Measurements from ENCODE around the gene SLC39A3. TPM values are rescaled to one million over a fixed set of nuclear protein-coding genes. Genes with fewer than 3 reads are reported as not detected.

The SLC39A3 gene
- polyA plus RNA-seq, 4 donors, result 10.7 to 39.1 (median 15.1) TPM

- Histone ChIP-seq H3K27me3 (ENCODE audit: control insufficient read depth in 3 of 3, insufficient read depth in 3 of 3, low read length in 3 of 3) (no peaks in the 10 kb centered on the region), H3K27ac (ENCODE audit: low read depth in 1 of 3, low read length in 2 of 3) (peak overlapping the region; percentile 71 to 88 (median 80)), H3K9me3 (ENCODE audit: control insufficient read depth in 2 of 2, insufficient read depth in 1 of 2, low read depth in 1 of 2, low read length in 1 of 2) (no peaks in the 10 kb centered on the region), H3K4me1 (ENCODE audit: control insufficient read depth in 3 of 3, insufficient read depth in 2 of 3, low read depth in 1 of 3, low read length in 2 of 3) (peaks cover 2 to 25% (median 16%) of the 10 kb centered on the region in 3 donors), H3K4me3 (ENCODE audit: low read depth in 1 of 3, low read length in 3 of 3) (peak overlapping the region; percentile 88 to 99 (median 96)), H3K36me3 (ENCODE audit: control insufficient read depth in 3 of 3, insufficient read depth in 2 of 3, low read depth in 1 of 3, low read length in 3 of 3) (peaks cover 0 to 33% (median 0%) of the 10 kb centered on the region in 3 donors)
- DNase-seq (peak; percentile 7 to 27), FAIRE-seq (no peak)
- WGBS, 3 donors, result 1 to 2% (median 2%) methylated on average over 23 to 24 of the region's 24 CpGs
Observed at GRCh38 chr19:2782329-2782935, 42.6 kb upstream of the SLC39A3 start.

- H3K27me3 ChIP-seq (ENCODE audit: control insufficient read depth in 3 of 3, insufficient read depth in 3 of 3, low read length in 3 of 3), result no peaks in the 10 kb centered on the region
- peaks cover 0 to 49% (median 0%) of the 10 kb centered on the region in 3 donors for H3K36me3 ChIP-seq (ENCODE audit: control insufficient read depth in 3 of 3, insufficient read depth in 2 of 3, low read depth in 1 of 3, low read length in 3 of 3)
- no peak overlapping the region for H3K4me3 ChIP-seq (ENCODE audit: low read depth in 1 of 3, low read length in 3 of 3)
- DNase-seq (no peak), FAIRE-seq (no peak)
- peaks cover 0 to 3% of the 10 kb centered on the region in 2 donors for H3K9me3 ChIP-seq (ENCODE audit: control insufficient read depth in 2 of 2, insufficient read depth in 1 of 2, low read depth in 1 of 2, low read length in 1 of 2)
- no peak overlapping the region for H3K27ac ChIP-seq (ENCODE audit: low read depth in 1 of 3, low read length in 2 of 3)
- 87 to 92% (median 89%) methylated on average over 7 of the region's 7 CpGs for WGBS, 3 donors
- H3K4me1 ChIP-seq (ENCODE audit: control insufficient read depth in 3 of 3, insufficient read depth in 2 of 3, low read depth in 1 of 3, low read length in 2 of 3), result peaks cover 3 to 27% (median 19%) of the 10 kb centered on the region in 3 donors
Observed at GRCh38 chr19:2780284-2780683, 40.5 kb upstream of the SLC39A3 start.

GRCh38 chr19:2779121-2779740 lies 39.4 kb upstream of the SLC39A3 start:
- H3K4me1 ChIP-seq (ENCODE audit: control insufficient read depth in 3 of 3, insufficient read depth in 2 of 3, low read depth in 1 of 3, low read length in 2 of 3), result peaks cover 3 to 20% (median 19%) of the 10 kb centered on the region in 3 donors
- H3K4me3 ChIP-seq (ENCODE audit: low read depth in 1 of 3, low read length in 3 of 3), result no peak overlapping the region
- H3K27me3 ChIP-seq (ENCODE audit: control insufficient read depth in 3 of 3, insufficient read depth in 3 of 3, low read length in 3 of 3), result no peaks in the 10 kb centered on the region
- no peak for FAIRE-seq
- DNase-seq, result no peak
- peaks cover 0 to 6% of the 10 kb centered on the region in 2 donors for H3K9me3 ChIP-seq (ENCODE audit: control insufficient read depth in 2 of 2, insufficient read depth in 1 of 2, low read depth in 1 of 2, low read length in 1 of 2)
- 78 to 83% (median 80%) methylated on average over 14 of the region's 14 CpGs for WGBS, 3 donors
- peaks cover 0 to 59% (median 0%) of the 10 kb centered on the region in 3 donors for H3K36me3 ChIP-seq (ENCODE audit: control insufficient read depth in 3 of 3, insufficient read depth in 2 of 3, low read depth in 1 of 3, low read length in 3 of 3)
- no peak overlapping the region for H3K27ac ChIP-seq (ENCODE audit: low read depth in 1 of 3, low read length in 2 of 3)

- WGBS, 3 donors, result 88 to 93% (median 93%) methylated on average over 18 to 19 of the region's 19 CpGs
- H3K36me3 ChIP-seq (ENCODE audit: control insufficient read depth in 3 of 3, insufficient read depth in 2 of 3, low read depth in 1 of 3, low read length in 3 of 3), result peaks cover 0 to 63% (median 0%) of the 10 kb centered on the region in 3 donors
- H3K27me3 ChIP-seq (ENCODE audit: control insufficient read depth in 3 of 3, insufficient read depth in 3 of 3, low read length in 3 of 3), result no peaks in the 10 kb centered on the region
- H3K27ac ChIP-seq (ENCODE audit: low read depth in 1 of 3, low read length in 2 of 3), result no peak overlapping the region
- H3K9me3 ChIP-seq (ENCODE audit: control insufficient read depth in 2 of 2, insufficient read depth in 1 of 2, low read depth in 1 of 2, low read length in 1 of 2), result peaks cover 0 to 6% of the 10 kb centered on the region in 2 donors
- peaks cover 3 to 19% (median 15%) of the 10 kb centered on the region in 3 donors for H3K4me1 ChIP-seq (ENCODE audit: control insufficient read depth in 3 of 3, insufficient read depth in 2 of 3, low read depth in 1 of 3, low read length in 2 of 3)
- no peak for DNase-seq
- no peak for FAIRE-seq
- H3K4me3 ChIP-seq (ENCODE audit: low read depth in 1 of 3, low read length in 3 of 3), result no peak overlapping the region
Observed at GRCh38 chr19:2777952-2778683, 38.3 kb upstream of the SLC39A3 start.

- H3K36me3 ChIP-seq (ENCODE audit: control insufficient read depth in 3 of 3, insufficient read depth in 2 of 3, low read depth in 1 of 3, low read length in 3 of 3), result peaks cover 0 to 71% (median 0%) of the 10 kb centered on the region in 3 donors
- FAIRE-seq, result no peak
- H3K9me3 ChIP-seq (ENCODE audit: control insufficient read depth in 2 of 2, insufficient read depth in 1 of 2, low read depth in 1 of 2, low read length in 1 of 2), result peaks cover 0 to 6% of the 10 kb centered on the region in 2 donors
- peak overlapping the region in 1 of 3 donors; percentile 37 for H3K4me3 ChIP-seq (ENCODE audit: low read depth in 1 of 3, low read length in 3 of 3)
- H3K27me3 ChIP-seq (ENCODE audit: control insufficient read depth in 3 of 3, insufficient read depth in 3 of 3, low read length in 3 of 3), result no peaks in the 10 kb centered on the region
- DNase-seq, result peak; percentile 68 to 93
- peaks cover 3 to 7% (median 5%) of the 10 kb centered on the region in 3 donors for H3K4me1 ChIP-seq (ENCODE audit: control insufficient read depth in 3 of 3, insufficient read depth in 2 of 3, low read depth in 1 of 3, low read length in 2 of 3)
- H3K27ac ChIP-seq (ENCODE audit: low read depth in 1 of 3, low read length in 2 of 3), result peak overlapping the region; percentile 74 to 92 (median 91)
- WGBS, 3 donors, result 51 to 57% (median 52%) methylated on average over 29 of the region's 29 CpGs
Observed at GRCh38 chr19:2775556-2776430, 36.0 kb upstream of the SLC39A3 start.

GRCh38 chr19:2774953-2775555 lies 35.2 kb upstream of the SLC39A3 start:
- DNase-seq, result no peak
- H3K27ac ChIP-seq (ENCODE audit: low read depth in 1 of 3, low read length in 2 of 3), result peak overlapping the region; percentile 74 to 92 (median 91)
- no peak for FAIRE-seq
- H3K36me3 ChIP-seq (ENCODE audit: control insufficient read depth in 3 of 3, insufficient read depth in 2 of 3, low read depth in 1 of 3, low read length in 3 of 3), result peaks cover 0 to 72% (median 0%) of the 10 kb centered on the region in 3 donors
- H3K27me3 ChIP-seq (ENCODE audit: control insufficient read depth in 3 of 3, insufficient read depth in 3 of 3, low read length in 3 of 3), result no peaks in the 10 kb centered on the region
- peaks cover 3 to 10% (median 3%) of the 10 kb centered on the region in 3 donors for H3K4me1 ChIP-seq (ENCODE audit: control insufficient read depth in 3 of 3, insufficient read depth in 2 of 3, low read depth in 1 of 3, low read length in 2 of 3)
- H3K4me3 ChIP-seq (ENCODE audit: low read depth in 1 of 3, low read length in 3 of 3), result no peak overlapping the region
- 80 to 89% (median 80%) methylated on average over 24 of the region's 24 CpGs for WGBS, 3 donors
- H3K9me3 ChIP-seq (ENCODE audit: control insufficient read depth in 2 of 2, insufficient read depth in 1 of 2, low read depth in 1 of 2, low read length in 1 of 2), result peaks cover 0 to 6% of the 10 kb centered on the region in 2 donors

GRCh38 chr19:2774083-2774679 lies 34.4 kb upstream of the SLC39A3 start:
- Histone ChIP-seq H3K36me3 (ENCODE audit: control insufficient read depth in 3 of 3, insufficient read depth in 2 of 3, low read depth in 1 of 3, low read length in 3 of 3) (peaks cover 0 to 71% (median 0%) of the 10 kb centered on the region in 3 donors), H3K4me1 (ENCODE audit: control insufficient read depth in 3 of 3, insufficient read depth in 2 of 3, low read depth in 1 of 3, low read length in 2 of 3) (peaks cover 3 to 10% (median 3%) of the 10 kb centered on the region in 3 donors), H3K27me3 (ENCODE audit: control insufficient read depth in 3 of 3, insufficient read depth in 3 of 3, low read length in 3 of 3) (no peaks in the 10 kb centered on the region), H3K4me3 (ENCODE audit: low read depth in 1 of 3, low read length in 3 of 3) (no peak overlapping the region), H3K27ac (ENCODE audit: low read depth in 1 of 3, low read length in 2 of 3) (no peak overlapping the region), H3K9me3 (ENCODE audit: control insufficient read depth in 2 of 2, insufficient read depth in 1 of 2, low read depth in 1 of 2, low read length in 1 of 2) (peaks cover 0 to 6% of the 10 kb centered on the region in 2 donors)
- FAIRE-seq (no peak), DNase-seq (no peak)
- WGBS, 3 donors, result 88 to 91% (median 91%) methylated on average over 30 to 32 of the region's 32 CpGs
